Lower leg skin (tissue), 3 donors: Measurements from ENCODE around the gene SOS1.

Experiments used
- POLR2A ChIP-seq, 2 donors: fragments of 450-650 bp; IDR thresholded peaks; one replicate each; pipeline ENCODE4 v1.6.1; 2016 to 2017; ENCODE audit warnings: antibody characterized with exemption in 2 of 2, mild to moderate bottlenecking in 1 of 2, moderate library complexity in 1 of 2
- TF ChIP-seq, protein P1 (sequence below), 3 donors: fragments of 450-650 bp; IDR thresholded peaks; one replicate each; pipeline ENCODE4 v1.5.1; 2016; ENCODE audit warnings: antibody characterized with exemption in 3 of 3, mild to moderate bottlenecking in 3 of 3, moderate library complexity in 2 of 3

DNA sequence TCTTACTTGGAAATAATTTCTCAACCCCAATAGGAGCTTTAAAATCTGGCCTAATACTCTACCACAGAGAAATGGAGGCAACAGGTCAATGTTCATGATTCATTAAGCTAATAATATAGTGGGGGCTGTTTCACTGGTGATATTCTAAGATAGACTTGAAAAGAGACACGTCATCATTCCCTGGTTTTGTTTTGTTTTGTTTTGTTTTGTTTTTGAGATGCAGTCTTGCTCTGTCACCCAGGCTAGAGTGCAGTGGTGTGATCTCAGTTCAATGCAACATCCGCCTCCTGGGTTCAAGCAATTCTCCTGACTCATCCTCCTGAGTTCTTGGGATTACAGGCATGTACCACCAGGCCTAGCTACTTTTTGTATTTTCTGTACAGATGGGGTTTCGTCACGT, 37.5 kb upstream of the SOS1 start:
- TF ChIP-seq, protein P1, sequence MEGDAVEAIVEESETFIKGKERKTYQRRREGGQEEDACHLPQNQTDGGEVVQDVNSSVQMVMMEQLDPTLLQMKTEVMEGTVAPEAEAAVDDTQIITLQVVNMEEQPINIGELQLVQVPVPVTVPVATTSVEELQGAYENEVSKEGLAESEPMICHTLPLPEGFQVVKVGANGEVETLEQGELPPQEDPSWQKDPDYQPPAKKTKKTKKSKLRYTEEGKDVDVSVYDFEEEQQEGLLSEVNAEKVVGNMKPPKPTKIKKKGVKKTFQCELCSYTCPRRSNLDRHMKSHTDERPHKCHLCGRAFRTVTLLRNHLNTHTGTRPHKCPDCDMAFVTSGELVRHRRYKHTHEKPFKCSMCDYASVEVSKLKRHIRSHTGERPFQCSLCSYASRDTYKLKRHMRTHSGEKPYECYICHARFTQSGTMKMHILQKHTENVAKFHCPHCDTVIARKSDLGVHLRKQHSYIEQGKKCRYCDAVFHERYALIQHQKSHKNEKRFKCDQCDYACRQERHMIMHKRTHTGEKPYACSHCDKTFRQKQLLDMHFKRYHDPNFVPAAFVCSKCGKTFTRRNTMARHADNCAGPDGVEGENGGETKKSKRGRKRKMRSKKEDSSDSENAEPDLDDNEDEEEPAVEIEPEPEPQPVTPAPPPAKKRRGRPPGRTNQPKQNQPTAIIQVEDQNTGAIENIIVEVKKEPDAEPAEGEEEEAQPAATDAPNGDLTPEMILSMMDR (IDR thresholded peaks at IDR 0.05) = no peak
- TF ChIP-seq POLR2A (IDR thresholded peaks at IDR 0.05) = no peak
